ENCODE results near the gene OR5B2.
"Not testable (repeated sequence)": the region's sequence is repeated elsewhere in the genome, so short reads cannot be mapped to it uniquely, and the experiment has no call there.

Gene OR5B2

GRCh38 chr11:58428021-58428420, at the start of gene OR5B2:
OR5B2 (minus strand) TSS chr11:58428121; CDS start chr11:58423261, 4,860 bp downstream.
- no peak for DNase-seq (ENCODE audit: low spot score)

DNA sequence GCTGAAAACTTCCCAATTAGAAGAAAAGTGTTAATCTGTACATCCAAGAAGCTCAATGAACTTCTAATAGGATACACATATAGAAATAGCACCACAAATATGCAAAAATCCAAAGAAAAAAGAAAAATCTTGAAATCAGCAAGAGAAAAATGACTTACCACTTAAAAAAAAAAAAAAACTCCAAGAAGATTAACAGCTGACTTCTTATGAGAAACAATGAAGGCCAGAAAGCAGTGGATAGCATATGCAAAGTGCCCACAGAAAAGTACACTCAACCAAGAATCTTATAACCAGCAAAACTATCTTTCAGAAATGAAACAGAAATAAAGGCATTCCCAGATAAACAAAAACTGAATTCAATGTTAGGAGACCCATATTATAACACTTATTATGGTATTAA, 44.0 kb upstream of the OR5B2 start:
- DNase-seq (ENCODE audit: low spot score) = no peak

DNA sequence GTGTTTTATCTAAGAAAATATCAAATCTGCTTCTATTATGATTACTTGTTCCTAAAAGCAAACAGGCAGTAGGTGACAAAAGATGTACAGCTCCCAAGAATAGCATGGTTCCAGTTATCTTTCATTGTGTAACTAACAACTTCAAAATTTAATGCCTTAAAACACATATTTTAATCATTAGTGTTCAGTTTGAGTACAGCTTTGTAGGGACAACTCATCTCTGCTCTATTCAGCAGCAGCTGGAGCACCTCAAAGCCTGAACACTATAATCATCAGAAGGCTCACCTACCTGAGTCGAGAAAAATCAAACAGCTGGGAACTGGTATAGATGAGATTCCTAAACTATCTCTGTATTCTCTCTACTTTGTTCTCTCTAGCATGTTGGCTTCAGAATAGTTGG, 38.4 kb upstream of the OR5B2 start:
- DNase-seq (ENCODE audit: low spot score) = peak; percentile 13

- no peak for DNase-seq (ENCODE audit: low spot score)
Observed at GRCh38 chr11:58465690-58466089, 37.8 kb upstream of the OR5B2 start.

DNA sequence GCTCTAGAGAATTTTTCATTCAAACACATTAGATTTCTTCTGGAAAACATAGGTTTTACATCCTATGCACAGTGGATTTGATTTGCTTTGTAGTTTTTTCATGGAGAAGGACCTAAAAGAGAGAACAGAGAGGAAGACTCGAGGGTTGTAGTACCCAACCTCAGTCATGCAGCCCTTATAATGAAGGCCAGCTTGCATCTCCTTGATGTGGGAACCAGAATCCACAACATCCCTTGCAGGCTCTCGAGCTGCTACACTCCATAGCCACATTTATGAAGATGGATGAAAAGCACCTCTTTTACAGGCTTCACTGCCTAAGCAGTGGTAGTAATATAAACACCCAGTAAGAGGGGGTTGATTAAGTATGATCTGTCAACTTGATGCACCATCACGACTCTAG, 23.7 kb upstream of the OR5B2 start:
- no peak for DNase-seq (ENCODE audit: low spot score)

- no peak for DNase-seq (ENCODE audit: low spot score)
Observed at GRCh38 chr11:58446294-58446693, 18.4 kb upstream of the OR5B2 start.

DNA sequence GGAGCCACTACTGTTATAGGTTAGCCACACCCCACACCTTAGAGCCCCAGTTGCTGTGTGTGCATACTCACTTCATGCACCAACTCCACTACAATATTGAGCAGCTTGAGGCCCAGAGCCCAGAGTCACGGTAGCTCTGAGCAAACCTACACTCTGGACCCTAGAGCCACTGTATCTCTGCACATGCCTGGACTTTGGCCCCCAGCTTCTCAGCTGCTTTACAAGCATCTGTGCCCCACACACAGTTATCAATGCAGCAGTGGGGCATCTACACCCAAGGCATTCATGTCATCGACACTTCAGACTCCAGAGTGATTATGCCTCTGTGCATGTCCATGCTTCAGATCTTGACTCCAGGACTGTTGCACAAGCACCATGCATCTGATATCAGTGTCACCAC, 16.4 kb upstream of the OR5B2 start:
- DNase-seq (ENCODE audit: low spot score) = no peak

DNA sequence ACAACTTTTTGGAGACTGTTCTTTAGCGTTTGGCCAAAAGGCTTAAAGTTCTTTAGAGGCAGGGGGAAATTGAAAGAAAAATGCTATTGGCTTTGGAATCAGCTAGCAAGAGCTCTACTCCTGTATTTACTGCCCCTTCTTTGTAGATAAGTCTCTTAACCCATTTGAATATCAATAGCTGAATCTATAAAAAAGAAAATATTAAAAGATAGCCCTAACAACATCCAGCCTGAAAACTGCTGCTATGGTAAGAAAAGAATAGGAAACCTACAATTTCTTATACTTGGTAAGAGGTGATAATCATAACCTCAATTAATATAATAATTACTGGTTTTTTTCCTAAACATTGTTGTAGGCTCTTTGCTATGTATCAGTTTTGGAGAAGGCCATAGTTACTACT, 14.2 kb upstream of the OR5B2 start, which contains the start of gene OR5B12:
Gene OR5B12, minus strand, starts transcription at position 101 of the 400 bp plus-strand sequence. CDS start 2,085 bp downstream, outside the sequence.
- no peak for DNase-seq (ENCODE audit: low spot score)

- DNase-seq (ENCODE audit: low spot score) = no peak
Observed at GRCh38 chr11:58438486-58438885, 10.6 kb upstream of the OR5B2 start.

DNA sequence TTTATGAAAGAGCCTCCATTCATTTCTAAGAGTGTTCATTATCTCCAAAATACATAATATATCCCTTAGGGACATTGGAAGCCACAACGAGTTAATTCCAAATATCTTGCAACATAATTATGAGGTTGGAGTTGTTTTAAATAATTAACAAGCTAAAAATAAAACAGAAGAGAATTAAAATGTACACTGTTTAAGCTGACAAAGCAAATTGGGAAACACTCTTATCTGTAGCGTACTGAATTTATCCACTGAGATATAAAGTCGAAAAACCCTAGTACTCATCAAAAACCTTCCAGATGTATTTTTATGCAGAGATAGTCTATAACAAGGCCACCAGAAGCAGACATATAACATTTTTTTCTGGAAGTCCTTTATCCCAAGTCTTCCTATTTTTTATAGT, 6.3 kb upstream of the OR5B2 start:
- DNase-seq (ENCODE audit: low spot score) = no peak

DNA sequence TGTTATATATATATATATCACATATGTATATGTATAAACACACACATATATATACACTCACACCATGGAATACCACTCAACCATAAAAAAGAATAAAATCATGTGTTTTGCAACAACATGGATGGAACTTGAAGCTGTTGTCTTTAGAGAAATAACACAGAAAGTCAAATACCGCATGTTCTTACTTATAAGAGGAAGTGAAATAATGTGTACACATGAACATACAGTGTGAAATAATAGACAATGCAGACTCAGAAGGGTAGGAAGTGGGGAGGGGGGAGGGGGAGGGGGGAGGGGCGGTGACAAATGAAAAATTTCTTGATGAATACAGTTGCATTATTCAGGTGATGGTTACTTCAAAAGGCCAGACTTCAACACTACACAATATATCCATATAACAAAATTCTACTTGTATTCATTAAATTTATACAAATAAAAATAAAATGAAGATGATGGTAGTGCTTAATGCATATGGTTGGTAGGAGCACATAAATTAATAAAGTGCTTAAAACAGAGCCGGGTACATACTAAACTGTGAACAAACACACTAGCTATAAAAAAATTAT, 5.8 kb upstream of the OR5B2 start:
- no peak for DNase-seq (ENCODE audit: low spot score)

DNA sequence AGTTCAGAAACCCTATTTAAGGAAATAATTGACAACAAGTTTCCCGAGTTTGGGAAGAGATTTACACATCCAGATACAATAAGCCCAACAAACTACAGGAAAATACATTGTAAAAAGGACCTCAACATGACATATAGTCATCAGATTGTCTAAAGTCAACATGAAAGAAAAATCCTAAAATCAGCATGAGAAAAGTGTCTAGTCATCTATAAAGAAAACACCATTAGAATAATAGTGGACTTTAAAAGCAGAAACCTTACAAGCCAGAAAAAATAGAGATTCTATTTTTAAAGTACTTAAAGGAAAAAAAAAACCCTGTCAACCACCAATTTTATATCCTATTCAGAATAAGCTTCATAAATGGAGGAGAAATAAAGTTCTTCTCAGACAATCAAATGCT, 1.4 kb upstream of the OR5B2 start:
- DNase-seq (ENCODE audit: low spot score) = no peak

- DNase-seq (ENCODE audit: low spot score) = no peak
Observed at GRCh38 chr11:58406774-58407173, 21.1 kb downstream of the OR5B2 start, which contains the start of gene OR5B3. OR5B3 (minus strand) TSS chr11:58406874; CDS start chr11:58403409, 3,465 bp downstream.

DNA sequence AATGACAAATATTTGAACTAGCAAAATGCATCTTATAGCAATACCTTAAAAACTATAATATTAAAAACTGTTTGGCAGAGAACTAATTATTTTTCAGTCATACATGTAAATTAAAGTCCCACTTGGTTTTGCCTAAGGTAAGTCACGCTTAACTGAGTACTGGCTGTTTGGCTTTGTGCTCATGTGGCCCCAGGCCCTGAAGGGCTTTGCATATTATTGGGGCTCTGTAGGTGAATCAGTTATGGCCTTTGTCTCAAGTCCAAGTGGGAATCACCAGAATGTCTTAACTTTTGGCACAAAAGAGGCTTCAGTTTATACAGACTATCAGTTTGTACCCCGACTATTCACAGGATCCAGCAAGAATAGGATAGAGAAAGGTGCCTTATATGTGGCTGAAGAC, 28.3 kb downstream of the OR5B2 start:
- DNase-seq (ENCODE audit: low spot score) = not testable (repeated sequence)

DNA sequence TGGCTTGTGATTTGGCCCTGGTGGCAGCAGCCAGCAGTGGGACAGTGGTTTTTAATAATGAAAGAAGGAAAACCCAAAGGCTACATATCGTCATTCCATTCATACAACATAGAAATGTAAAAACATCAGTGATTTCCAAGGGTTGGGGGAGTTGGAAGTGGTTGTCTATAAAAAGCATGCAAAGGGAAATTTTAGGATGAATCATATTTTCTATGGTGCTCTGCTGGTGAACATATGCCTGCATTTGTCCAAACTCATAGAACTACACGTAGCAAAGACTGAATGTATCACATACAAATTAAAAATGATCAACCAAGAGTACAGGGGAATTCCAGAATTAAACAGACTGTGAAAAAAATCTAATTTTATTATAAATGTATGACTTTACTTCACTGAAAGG, 32.3 kb downstream of the OR5B2 start:
- no peak for DNase-seq (ENCODE audit: low spot score)

DNA sequence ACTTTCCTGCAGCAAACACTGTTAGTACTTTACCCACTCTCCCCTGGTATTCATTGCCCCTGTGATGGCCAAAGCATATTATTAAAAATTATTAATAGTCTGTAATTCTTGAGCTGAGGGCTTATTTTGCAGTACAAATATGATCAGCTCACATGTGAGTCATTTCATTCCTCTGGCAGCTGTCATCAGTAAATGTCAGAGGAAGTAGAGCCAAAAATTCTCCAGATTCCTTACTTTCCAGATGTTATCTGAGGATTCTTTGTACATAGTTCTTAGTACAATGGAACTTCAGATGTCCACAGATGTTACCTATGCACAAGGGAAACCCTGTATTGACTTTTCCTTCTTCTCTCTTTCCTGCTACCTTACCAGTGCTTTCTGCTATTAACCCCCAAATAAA, 33.7 kb downstream of the OR5B2 start:
- peak; percentile 77 for DNase-seq (ENCODE audit: low spot score)

- DNase-seq (ENCODE audit: low spot score) = no peak
Observed at GRCh38 chr11:58392746-58393145, 35.2 kb downstream of the OR5B2 start.

GRCh38 chr11:58391879-58392278, 36.0 kb downstream of the OR5B2 start:
- DNase-seq (ENCODE audit: low spot score) = peak; percentile 7

DNA sequence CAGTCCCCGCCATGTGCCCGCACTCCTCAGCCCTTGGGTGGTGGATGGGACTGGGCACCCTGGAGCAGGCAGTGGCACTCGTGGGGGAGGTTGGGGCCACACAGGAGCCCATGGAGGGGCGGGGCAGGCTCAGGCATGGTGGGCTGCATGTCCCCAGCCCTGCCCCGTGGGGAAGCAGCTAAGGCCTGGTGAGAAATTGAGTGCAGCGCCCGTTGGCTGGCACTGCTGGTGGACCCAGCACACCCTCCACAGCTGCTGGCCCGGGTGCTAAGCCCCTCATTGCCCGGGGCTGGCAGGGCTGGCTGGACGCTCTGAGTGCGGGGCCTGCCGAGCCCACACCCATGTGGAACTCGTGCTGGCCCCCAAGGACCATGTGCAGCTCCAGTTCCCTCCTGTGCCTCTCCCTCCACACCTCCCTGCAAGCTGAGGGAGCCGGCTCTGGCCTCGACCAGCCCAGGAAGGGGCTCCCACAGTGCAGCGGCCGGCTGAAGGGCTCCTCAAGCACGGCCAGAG, 37.3 kb downstream of the OR5B2 start:
- no peak for DNase-seq (ENCODE audit: low spot score)
